Caco-2 (cell line): ENCODE results near the gene RFX7. TPM values are rescaled to one million over a fixed set of nuclear protein-coding genes. Genes with fewer than 3 reads are reported as not detected.

ENCODE experiments used
- BruUV-seq: library from RNA; stranded (reverse); fragments of 400-500 nt; replicated peaks from 2 replicates; lab custom pipeline; 2021; lab: Mats Ljungman, UMichigan
- CTCF ChIA-PET: fragments of 300-600 bp; sonication (Branson Sonifier 250); formaldehyde crosslinking; loops from one replicate; lab custom pipeline; 2022; ENCODE audit warnings: antibody characterized with exemption; lab: Charles Lee
- POLR2A ChIA-PET: fragments of 300-600 bp; sonication (Branson Sonifier 250); formaldehyde crosslinking; loops from one replicate; lab custom pipeline; 2022; ENCODE audit warnings: antibody characterized with exemption; lab: Charles Lee
- DNase-seq, 2 experiments: peaks; one replicate each; pipeline versions ENCODE4 v3.0.0 to v3.0.0-alpha.2; 2020 to 2022
- H3K27me3 ChIP-seq: replicated peaks from 2 replicates; pipeline ENCODE4 v1.6.0; 2011; ENCODE audit warnings: low read length; ENCODE audit not compliant: control insufficient read depth, insufficient read depth
- H3K36me3 ChIP-seq: 2 replicates; pipeline ENCODE4 v1.5.1; 2011; ENCODE audit warnings: low read length; ENCODE audit not compliant: control insufficient read depth, insufficient read depth
- H3K4me1 ChIP-seq: fragments of 250-450 bp; sonication (Bioruptor Pico); 2 replicates; pipeline ENCODE4 v1.5.1; 2020; ENCODE audit warnings: mild to moderate bottlenecking
- H3K4me3 ChIP-seq: 2 replicates; pipeline ENCODE4 v1.5.1; 2011; ENCODE audit warnings: low read depth, mild to moderate bottlenecking, control low read depth, low read length
- H3K9me3 ChIP-seq: fragments of 250-450 bp; sonication (Bioruptor Pico); 2 replicates; pipeline ENCODE4 v1.5.1; 2020; ENCODE audit warnings: mild to moderate bottlenecking, moderate library complexity
- H3K27ac Mint-ChIP-seq: one replicate; pipeline ENCODE4 v1.8.0; 2022; ENCODE audit warnings: mixed read lengths; ENCODE audit not compliant: unreplicated experiment
- H3K27me3 Mint-ChIP-seq: one replicate; pipeline ENCODE4 v1.8.0; 2022; ENCODE audit warnings: mixed read lengths; ENCODE audit not compliant: insufficient read depth, unreplicated experiment
- H3K36me3 Mint-ChIP-seq: one replicate; pipeline ENCODE4 v1.8.0; 2022; ENCODE audit warnings: mild to moderate bottlenecking, mixed read lengths; ENCODE audit not compliant: insufficient read depth, unreplicated experiment
- H3K4me1 Mint-ChIP-seq: one replicate; pipeline ENCODE4 v1.8.0; 2022; ENCODE audit warnings: low read depth, mixed read lengths; ENCODE audit not compliant: unreplicated experiment
- H3K4me3 Mint-ChIP-seq: one replicate; pipeline ENCODE4 v1.8.0; 2022; ENCODE audit warnings: mild to moderate bottlenecking, moderate library complexity, mixed read lengths; ENCODE audit not compliant: unreplicated experiment
- H3K9me3 Mint-ChIP-seq: one replicate; pipeline ENCODE4 v1.8.0; 2022; ENCODE audit warnings: mixed read lengths; ENCODE audit not compliant: unreplicated experiment
- CTCF ChIP-seq, 2 experiments: fragments of 200-600 bp in 1 of 2; IDR thresholded peaks; 1 replicate in 1 of 2; 2 replicates in 1 of 2; pipeline versions ENCODE4 v1.5.1 to v1.8.0; 2011 to 2022; ENCODE audit warnings: antibody characterized with exemption in 1 of 2, control low read depth in 1 of 2, inconsistent platforms in 1 of 2, low read depth in 1 of 2, low read length in 1 of 2, mild to moderate bottlenecking in 1 of 2, moderate library complexity in 1 of 2; ENCODE audit not compliant: insufficient read depth in 1 of 2, severe bottlenecking in 1 of 2, unreplicated experiment in 1 of 2
- intact Hi-C: fragments of 100-400 bp; cut with micrococcal nuclease; formaldehyde crosslinking; loops from one replicate; pipeline ENCODE4 v1.10.0; 2022; ENCODE audit not compliant: unreplicated experiment
- total RNA-seq: library from RNA; stranded (reverse); gene quantifications from 2 replicates; pipeline ENCODE4 v1.2.3, GENCODE V29; 2022

RFX7 gene
- total RNA-seq, 1 experiment from 2014 or later: 8.7 TPM

- H3K4me3 ChIP-seq: no peak overlapping the region
- BruUV-seq: no TSS peak
- H3K36me3 Mint-ChIP-seq: no peaks in the 10 kb centered on the region
- H3K36me3 ChIP-seq: no peaks in the 10 kb centered on the region
- DNase-seq: no peak
- no peaks in the 10 kb centered on the region for H3K4me1 Mint-ChIP-seq
- H3K27me3 ChIP-seq: no peaks in the 10 kb centered on the region
- H3K4me3 Mint-ChIP-seq: no peak overlapping the region
- no peak overlapping the region for H3K27ac Mint-ChIP-seq
- no peaks in the 10 kb centered on the region for H3K4me1 ChIP-seq
- ChIA-PET CTCF (no interaction called here), POLR2A (no interaction called here)
- H3K9me3 ChIP-seq: no peaks in the 10 kb centered on the region
- intact Hi-C loops: no loop called here
- no peak for TF ChIP-seq CTCF (IDR thresholded peaks at IDR 0.05; ENCODE audit: insufficient read depth in 1 of 2, low read depth in 1 of 2, low read length in 1 of 2, severe bottlenecking in 1 of 2, unreplicated experiment in 1 of 2)
- no peaks in the 10 kb centered on the region for H3K27me3 Mint-ChIP-seq
- no peaks in the 10 kb centered on the region for H3K9me3 Mint-ChIP-seq
These were observed 27.9 kb downstream of the RFX7 start for GRCh38 chr15:56215769-56216168.

GRCh38 chr15:56211960-56212550, 31.6 kb downstream of the RFX7 start:
- no peaks in the 10 kb centered on the region for H3K36me3 ChIP-seq
- no peak for DNase-seq
- Mint-ChIP-seq H3K4me3 (no peak overlapping the region), H3K4me1 (no peaks in the 10 kb centered on the region), H3K27ac (no peak overlapping the region), H3K27me3 (no peaks in the 10 kb centered on the region), H3K9me3 (no peaks in the 10 kb centered on the region), H3K36me3 (no peaks in the 10 kb centered on the region)
- intact Hi-C loops: no loop called here
- BruUV-seq: no TSS peak
- no peaks in the 10 kb centered on the region for H3K27me3 ChIP-seq
- no peaks in the 10 kb centered on the region for H3K4me1 ChIP-seq
- ChIA-PET POLR2A (no interaction called here), CTCF (no interaction called here)
- H3K4me3 ChIP-seq: no peak overlapping the region
- TF ChIP-seq CTCF (IDR thresholded peaks at IDR 0.05; ENCODE audit: insufficient read depth in 1 of 2, low read depth in 1 of 2, low read length in 1 of 2, severe bottlenecking in 1 of 2, unreplicated experiment in 1 of 2): no peak
- H3K9me3 ChIP-seq: no peaks in the 10 kb centered on the region

GRCh38 chr15:56211064-56211463, 32.6 kb downstream of the RFX7 start:
- Histone ChIP-seq H3K27me3 (no peaks in the 10 kb centered on the region), H3K9me3 (no peaks in the 10 kb centered on the region), H3K36me3 (no peaks in the 10 kb centered on the region), H3K4me1 (no peaks in the 10 kb centered on the region), H3K4me3 (no peak overlapping the region)
- Mint-ChIP-seq H3K4me1 (no peaks in the 10 kb centered on the region), H3K27ac (no peak overlapping the region), H3K27me3 (no peaks in the 10 kb centered on the region), H3K36me3 (no peaks in the 10 kb centered on the region), H3K4me3 (no peak overlapping the region), H3K9me3 (no peaks in the 10 kb centered on the region)
- no TSS peak for BruUV-seq
- POLR2A ChIA-PET: no interaction called here
- CTCF ChIA-PET: no interaction called here
- intact Hi-C loops: no loop called here
- DNase-seq: no peak
- TF ChIP-seq CTCF (IDR thresholded peaks at IDR 0.05; ENCODE audit: insufficient read depth in 1 of 2, low read depth in 1 of 2, low read length in 1 of 2, severe bottlenecking in 1 of 2, unreplicated experiment in 1 of 2): no peak
